A375 (cell line): ENCODE data around the gene TEKT2. TPM values are rescaled to one million over a fixed set of nuclear protein-coding genes. Genes with fewer than 3 reads are reported as not detected.

Experiments used
- total RNA-seq: library from RNA; depleted of rRNA; stranded (reverse); fragments of >200 nt; shearing (Covaris generic); gene quantifications from 2 replicates; pipeline ENCODE4 v1.2.3, GENCODE V29; 2014; rRNA removed

Gene TEKT2, protein sequence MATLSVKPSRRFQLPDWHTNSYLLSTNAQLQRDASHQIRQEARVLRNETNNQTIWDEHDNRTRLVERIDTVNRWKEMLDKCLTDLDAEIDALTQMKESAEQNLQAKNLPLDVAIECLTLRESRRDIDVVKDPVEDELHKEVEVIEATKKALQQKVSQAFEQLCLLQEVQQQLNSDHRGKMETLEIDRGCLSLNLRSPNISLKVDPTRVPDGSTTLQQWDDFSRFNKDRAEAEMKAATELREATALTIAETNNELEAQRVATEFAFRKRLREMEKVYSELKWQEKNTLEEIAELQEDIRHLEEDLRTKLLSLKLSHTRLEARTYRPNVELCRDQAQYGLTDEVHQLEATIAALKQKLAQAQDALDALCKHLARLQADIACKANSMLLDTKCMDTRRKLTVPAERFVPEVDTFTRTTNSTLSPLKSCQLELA
- total RNA-seq = 0.45 TPM in 1 of 2 replicates, not detected in the other

DNA sequence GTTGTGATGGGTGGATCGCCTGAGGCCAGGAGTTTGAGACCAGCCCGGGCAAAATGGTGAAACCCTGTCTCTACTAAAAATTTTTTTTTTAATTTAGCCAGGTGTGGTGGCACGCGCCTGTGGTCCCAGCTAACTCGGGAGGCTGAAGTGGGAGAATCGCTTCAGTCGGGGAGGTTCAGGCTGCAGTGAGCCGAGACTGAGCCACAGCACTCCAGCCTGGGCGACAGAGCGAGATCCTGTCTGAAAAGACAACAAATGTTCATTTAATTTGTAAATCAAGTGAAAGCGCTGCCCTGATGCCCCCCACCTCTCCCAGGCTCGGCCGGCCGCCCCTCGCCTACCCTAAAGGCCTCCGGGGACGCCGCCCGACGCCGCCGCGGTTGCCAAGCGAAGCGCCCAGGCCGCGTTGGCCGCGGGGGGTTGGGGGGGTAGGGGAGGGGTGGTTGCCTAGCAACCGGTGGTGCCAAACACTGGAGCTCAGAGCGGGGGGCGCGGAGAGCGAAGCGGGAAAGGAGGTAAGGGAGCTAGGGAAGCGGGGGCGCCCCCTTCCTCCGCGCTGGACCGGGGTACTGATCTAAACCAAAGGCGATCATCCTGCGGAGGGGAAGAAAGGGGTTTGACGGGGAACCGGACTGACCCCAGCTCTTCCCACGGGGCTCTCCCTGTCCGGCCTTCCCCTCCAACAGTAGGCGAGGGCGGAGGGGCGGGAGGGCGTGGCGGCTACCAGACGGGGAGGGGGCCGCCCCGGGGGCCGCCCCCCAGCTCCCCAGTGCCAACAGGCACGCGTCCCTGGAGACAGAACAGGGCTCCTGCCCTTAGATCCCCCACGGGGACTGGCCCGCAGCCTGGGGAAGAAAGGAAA, at the start of gene TEKT2:
TEKT2 (plus strand) TSS at position 460 of the 862 bp plus-strand sequence. CDS start 828 bp downstream, outside the sequence.

DNA sequence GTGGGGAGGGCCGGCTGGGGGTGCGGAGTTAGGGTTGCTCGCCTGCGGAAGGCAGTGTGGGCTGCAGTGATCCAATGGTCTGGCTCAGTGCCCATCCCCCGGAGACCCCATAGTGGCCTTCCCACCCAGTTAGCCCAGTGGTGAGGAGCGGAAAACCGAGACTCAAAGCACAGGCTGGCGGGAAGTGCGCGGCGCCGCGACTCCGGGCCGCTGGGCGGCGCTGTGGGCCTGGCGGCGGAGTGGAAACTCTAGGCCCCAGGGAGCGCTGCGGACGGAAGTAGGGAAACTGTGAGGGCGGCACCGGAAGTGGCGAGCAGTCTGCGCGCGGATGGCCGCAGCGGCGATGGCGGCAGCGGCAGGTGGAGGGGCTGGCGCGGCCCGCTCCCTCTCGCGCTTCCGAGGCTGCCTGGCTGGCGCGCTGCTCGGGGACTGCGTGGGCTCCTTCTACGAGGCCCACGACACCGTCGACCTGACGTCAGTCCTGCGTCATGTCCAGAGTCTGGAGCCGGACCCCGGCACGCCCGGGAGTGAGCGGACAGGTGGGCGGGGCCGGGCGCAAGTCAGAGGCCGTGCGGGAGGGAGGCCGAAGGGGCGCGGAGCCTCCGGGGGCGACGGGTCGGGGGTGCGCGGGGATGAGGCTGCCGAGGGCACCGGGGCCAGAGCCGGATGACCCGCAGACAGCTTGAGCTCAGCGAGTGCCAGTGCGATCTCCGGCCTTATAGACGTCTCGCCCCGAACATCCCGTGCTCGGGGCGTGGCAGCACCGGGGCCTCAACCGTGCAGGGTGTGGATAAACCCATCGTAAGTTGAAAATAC, 4.9 kb downstream of the TEKT2 start, which contains the start of gene ADPRS:
ADPRS (plus strand) TSS at position 316 of the 816 bp plus-strand sequence; CDS start at position 329, 13 bp downstream.

DNA sequence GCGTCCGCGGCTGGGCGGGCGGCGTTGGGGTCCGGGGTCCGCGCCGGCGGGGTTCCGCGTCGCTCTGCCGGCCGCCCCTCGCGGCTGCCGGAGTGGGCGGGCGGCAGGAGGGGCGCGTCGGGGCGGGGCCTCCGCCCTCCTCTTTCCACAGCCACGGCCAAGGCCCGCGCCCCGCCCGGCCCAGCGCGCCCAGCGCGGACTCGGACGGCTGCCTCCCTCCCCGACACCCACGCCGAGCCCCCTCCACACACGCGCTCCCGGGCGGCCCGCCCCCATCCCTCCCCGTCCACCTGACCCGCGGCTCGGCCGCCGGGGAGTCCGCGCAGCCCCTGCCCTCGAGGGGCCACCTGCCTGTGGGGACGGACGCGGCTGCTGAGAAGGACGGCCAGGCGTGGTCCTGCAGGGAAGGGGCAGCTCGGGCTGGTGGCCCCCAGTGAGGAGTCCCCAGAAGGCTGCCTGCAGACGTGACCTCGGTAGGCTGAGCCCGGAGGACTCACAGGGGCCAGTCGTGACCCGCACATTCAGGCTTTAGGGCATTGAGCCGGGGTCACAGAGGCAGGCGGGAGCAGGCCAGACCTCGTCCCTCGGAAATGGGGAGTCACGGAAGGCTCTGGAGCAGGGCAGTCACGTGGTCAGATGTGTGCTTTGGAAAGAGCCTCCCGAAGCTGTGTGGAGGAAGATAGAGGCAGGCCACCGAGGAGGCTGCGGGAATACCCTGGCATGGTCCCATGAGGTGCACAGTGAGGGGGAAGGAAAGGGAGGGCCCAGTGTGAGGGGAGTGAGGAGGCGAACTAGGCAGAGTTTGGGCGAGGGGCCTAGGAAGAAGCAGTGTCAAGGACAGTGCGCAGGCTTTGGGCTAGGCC, 41.5 kb downstream of the TEKT2 start, which contains the start of gene COL8A2:
COL8A2 (minus strand) TSS at position 94 of the 863 bp plus-strand sequence. CDS start 24,980 bp downstream, outside the sequence.

Other genes with a start within 250 kb of the TEKT2 start
- 33.5 and 37.9 TPM in 2 replicates for gene AGO1, start 200.9 kb upstream of the TEKT2 start, total RNA-seq
- 27.8 and 28.9 TPM in 2 replicates for gene AGO3, start 153.0 kb upstream of the TEKT2 start, total RNA-seq
- 53.1 and 61.6 TPM in 2 replicates for gene ADPRS, start 4.8 kb downstream of the TEKT2 start, total RNA-seq
- 1.1 and 1.3 TPM in 2 replicates for gene COL8A2, start 41.1 kb downstream of the TEKT2 start, total RNA-seq
- 62.4 and 72.7 TPM in 2 replicates for gene TRAPPC3, start 65.4 kb downstream of the TEKT2 start, total RNA-seq
- gene MAP7D1, start 72.1 kb downstream of the TEKT2 start, total RNA-seq = 131 and 142 TPM in 2 replicates
- gene THRAP3, start 140.3 kb downstream of the TEKT2 start, total RNA-seq = 61.2 and 61.7 TPM in 2 replicates
- gene SH3D21, start 222.3 kb downstream of the TEKT2 start, total RNA-seq = 5.2 and 6.3 TPM in 2 replicates
- 95.6 and 113 TPM in 2 replicates for gene EVA1B, start 239.6 kb downstream of the TEKT2 start, total RNA-seq